MG63 (cell line): Measurements from ENCODE around the gene GRPEL2. TPM values are rescaled to one million over a fixed set of nuclear protein-coding genes. Genes with fewer than 3 reads are reported as not detected.

Experiments
- DNase-seq: peaks from one replicate; pipeline ENCODE4 v3.0.0-alpha.2; 2020
- H3K27me3 ChIP-seq: fragments of 250-450 bp; sonication (Bioruptor Pico); 2 replicates; pipeline ENCODE4 v1.5.1; 2020; ENCODE audit warnings: mild to moderate bottlenecking, moderate library complexity
- H3K36me3 ChIP-seq: fragments of 250-450 bp; sonication (Bioruptor Pico); 2 replicates; pipeline ENCODE4 v1.5.1; 2020; ENCODE audit warnings: mild to moderate bottlenecking, moderate library complexity
- H3K4me3 ChIP-seq: fragments of 250-450 bp; sonication (Bioruptor Pico); 2 replicates; pipeline ENCODE4 v1.5.1; 2020; ENCODE audit warnings: mild to moderate bottlenecking, moderate library complexity
- H3K9me3 ChIP-seq: fragments of 250-450 bp; sonication (Bioruptor Pico); 2 replicates; pipeline ENCODE4 v1.5.1; 2020; ENCODE audit warnings: mild to moderate bottlenecking, moderate library complexity
- total RNA-seq: library from RNA; depleted of rRNA; stranded (reverse); fragments of >200 nt; shearing (Covaris generic); gene quantifications from 2 replicates; pipeline ENCODE4 v1.2.3, GENCODE V29; 2014; ENCODE audit warnings: low replicate concordance

Gene GRPEL2
- total RNA-seq, 1 experiment from 2014 or later = 30.2 TPM

DNA sequence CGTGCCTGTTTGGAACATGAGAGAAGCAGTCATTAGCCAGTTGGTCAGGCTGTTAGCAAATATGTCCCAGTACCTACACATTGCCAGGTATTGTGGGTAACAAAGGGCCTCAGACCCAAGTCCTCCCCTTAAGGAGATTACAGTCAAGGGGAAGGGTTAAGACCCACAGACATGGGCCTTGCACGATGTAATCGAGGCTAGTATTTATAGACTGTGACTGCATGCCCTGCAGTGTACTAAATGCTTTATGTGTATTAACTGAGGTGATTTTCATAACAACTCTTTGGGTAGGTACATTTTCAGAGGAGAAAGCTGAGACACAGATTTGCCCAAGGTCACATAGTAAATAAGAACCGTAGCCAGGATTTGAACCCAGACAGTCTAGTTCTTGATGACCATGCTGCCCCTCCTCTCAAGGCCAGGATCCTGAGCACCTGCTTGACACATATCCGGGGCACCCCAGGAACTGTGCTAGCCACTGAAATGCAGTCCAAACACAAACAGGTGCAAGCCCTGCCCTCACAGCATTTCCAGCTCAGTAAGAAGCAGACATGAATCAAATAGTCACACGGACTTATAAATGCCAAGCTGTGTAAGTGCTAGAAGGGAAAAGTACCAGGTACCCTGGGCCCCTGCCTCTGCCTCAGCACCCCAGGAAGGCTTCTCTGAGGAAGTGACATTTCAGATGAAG, 32.0 kb upstream of the GRPEL2 start:
- H3K4me3 ChIP-seq = no peak overlapping the region
- H3K9me3 ChIP-seq = no peaks in the 10 kb centered on the region
- H3K27me3 ChIP-seq = no peaks in the 10 kb centered on the region
- DNase-seq = no peak
- peaks cover 3% of the 10 kb centered on the region for H3K36me3 ChIP-seq

DNA sequence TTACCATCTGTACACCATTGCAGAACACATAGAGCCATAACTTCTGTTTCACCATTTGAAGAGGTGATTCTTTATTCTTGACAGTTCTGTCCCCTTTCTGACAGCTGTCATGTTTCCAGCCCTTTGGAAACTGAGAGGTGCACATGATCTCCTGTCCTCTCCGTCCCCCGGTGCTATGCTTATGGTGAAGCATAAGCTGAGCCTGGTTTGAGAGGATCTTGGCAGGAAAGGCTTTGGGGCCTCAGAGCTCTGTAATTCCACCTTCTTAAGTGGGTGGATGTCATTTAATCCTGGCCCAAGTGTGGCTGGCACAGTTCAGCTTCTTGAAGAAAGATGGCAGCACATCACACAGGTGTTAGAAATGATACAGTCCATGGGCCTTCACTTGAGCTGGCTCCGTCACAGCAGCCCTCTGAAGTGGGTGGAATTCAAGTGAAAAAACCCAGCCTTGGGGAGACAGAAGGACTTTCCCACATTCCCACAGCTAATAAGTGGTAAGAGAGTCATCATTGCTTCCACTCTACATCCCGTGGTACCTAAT, 30.7 kb upstream of the GRPEL2 start:
- Histone ChIP-seq H3K36me3 (peaks cover 3% of the 10 kb centered on the region), H3K27me3 (no peaks in the 10 kb centered on the region), H3K9me3 (no peaks in the 10 kb centered on the region), H3K4me3 (no peak overlapping the region)
- no peak for DNase-seq

DNA sequence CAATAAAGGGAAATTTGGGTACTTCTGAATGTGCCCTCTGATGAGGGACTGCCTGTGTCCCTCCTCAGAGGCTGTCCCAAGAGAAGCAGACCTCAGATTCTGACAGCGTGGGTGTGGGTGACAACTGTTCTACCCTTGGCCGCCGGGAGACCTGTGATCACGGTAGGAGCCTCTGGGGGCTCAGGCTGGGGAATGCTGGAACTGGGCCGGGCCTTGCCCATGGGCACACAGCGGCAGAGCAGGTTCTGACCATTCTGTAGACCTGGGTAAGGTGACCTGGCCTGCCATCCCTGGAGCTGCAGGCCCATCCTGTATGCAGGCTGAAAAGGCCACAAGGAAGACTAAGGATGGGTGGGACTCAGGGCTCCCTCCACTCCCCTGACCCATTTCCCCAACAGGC, 29.5 kb upstream of the GRPEL2 start:
- Histone ChIP-seq H3K4me3 (no peak overlapping the region), H3K9me3 (no peaks in the 10 kb centered on the region), H3K36me3 (peaks cover 3% of the 10 kb centered on the region), H3K27me3 (no peaks in the 10 kb centered on the region)
- DNase-seq = no peak

DNA sequence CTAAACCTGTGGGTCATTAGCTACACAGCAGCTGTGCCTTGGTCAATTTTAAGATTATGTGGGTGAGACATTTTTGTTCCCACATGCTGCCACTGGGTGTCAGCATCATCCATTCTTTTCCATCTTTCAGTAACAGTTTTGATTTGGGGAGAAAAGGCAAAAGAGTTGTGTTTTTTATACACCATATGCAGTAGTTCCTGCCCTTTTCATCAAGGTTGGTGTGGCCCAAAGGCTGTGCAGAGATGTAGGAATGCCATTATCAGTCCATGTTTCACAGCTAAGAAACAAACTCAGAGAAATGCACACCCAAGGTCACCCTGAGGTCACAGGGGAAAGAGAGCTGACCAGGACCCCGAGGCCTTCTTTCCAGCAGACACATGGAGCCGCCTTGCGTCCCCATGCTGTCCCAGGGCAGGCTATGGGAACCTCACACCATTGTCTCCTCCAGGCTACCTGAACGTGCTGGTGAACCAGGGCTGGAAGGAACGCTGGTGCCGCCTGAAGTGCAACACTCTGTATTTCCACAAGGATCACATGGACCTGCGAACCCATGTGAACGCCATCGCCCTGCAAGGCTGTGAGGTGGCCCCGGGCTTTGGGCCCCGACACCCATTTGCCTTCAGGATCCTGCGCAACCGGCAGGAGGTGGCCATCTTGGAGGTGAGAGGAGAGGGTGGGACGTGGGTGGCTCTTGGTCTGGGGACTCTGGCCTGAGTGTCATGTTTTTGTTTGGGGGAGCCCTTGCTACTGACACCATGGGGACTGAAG, 27.8 kb upstream of the GRPEL2 start:
- no peak overlapping the region for H3K4me3 ChIP-seq
- H3K27me3 ChIP-seq = no peaks in the 10 kb centered on the region
- no peaks in the 10 kb centered on the region; the same call in 1 of the 2 replicates for H3K36me3 ChIP-seq
- no peaks in the 10 kb centered on the region for H3K9me3 ChIP-seq
- no peak for DNase-seq

DNA sequence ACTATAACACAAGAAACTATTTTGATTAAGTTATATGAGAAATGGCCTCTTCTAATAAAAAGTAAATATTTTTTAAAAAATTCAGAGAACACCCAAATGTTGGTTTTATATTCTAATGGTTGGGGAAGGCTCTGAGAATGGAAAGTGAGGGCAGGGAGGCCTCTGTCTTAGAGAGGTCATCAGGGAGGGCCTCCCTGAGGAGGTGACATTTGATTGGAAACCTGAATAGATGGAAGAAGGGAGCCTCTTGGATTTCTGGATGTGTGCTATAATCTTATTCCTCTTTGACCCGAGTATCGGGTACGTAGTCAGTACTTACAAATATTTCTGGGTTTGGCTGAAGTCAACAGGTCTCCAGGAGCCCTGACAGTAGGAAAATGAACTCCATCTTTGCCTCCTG, 26.1 kb upstream of the GRPEL2 start:
- no peaks in the 10 kb centered on the region for H3K27me3 ChIP-seq

DNA sequence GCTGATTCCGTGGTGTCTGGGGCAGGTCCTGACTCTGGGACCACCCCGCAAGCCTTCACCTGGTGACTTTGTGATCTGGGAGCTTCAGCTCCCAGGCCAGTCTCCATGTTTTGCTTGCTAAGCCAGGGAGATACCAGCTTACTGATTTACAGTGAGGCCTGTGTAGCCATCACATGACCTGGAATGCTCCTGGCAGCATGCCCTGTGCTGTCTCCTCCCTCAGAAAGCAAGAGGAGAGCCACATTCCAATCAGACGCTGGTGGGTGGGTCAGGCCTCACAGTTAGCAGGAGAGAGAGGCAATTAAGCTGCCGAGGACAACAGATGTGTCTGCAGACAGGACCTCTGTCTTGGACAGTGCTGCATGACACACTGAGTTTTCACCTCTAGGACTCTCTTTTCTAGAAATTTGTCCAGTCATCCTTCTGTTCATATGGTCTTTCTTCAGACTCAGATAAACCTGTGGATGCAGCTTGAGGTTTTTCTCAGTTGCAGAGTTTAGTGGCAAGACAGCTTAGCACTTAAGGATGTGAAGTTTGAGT, 24.4 kb upstream of the GRPEL2 start:
- H3K9me3 ChIP-seq = no peaks in the 10 kb centered on the region
- DNase-seq = peak; percentile 63
- H3K4me3 ChIP-seq = no peak overlapping the region
- H3K36me3 ChIP-seq = no peaks in the 10 kb centered on the region; the same call in 1 of the 2 replicates
- H3K27me3 ChIP-seq = no peaks in the 10 kb centered on the region

More for the DNA sequence above, 26.1 kb upstream of the GRPEL2 start:
- no peaks in the 10 kb centered on the region for H3K9me3 ChIP-seq
- no peak for DNase-seq
- H3K36me3 ChIP-seq = no peaks in the 10 kb centered on the region; the same call in 1 of the 2 replicates
- no peak overlapping the region for H3K4me3 ChIP-seq

DNA sequence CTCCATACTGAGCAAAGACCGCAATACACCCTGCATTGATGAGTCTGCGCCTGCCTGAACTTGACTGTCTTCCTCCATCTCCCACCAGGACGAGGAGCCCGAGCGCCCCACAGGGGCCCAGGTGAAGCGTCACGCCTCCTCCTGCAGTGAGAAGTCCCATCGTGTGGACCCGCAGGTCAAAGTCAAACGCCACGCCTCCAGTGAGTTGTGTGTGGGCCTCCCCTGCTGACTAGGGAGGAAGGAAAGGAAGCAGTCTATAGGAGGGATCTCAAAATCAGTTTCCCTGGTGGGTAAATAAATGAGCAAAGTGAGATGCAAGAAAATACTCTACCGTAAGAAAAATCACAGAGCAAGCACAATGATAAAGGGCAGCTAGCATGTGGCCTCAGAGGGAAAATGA, 22.8 kb upstream of the GRPEL2 start:
- H3K4me3 ChIP-seq = no peak overlapping the region
- no peaks in the 10 kb centered on the region for H3K9me3 ChIP-seq
- DNase-seq = no peak
- no peaks in the 10 kb centered on the region for H3K27me3 ChIP-seq
- H3K36me3 ChIP-seq = no peaks in the 10 kb centered on the region; the same call in 1 of the 2 replicates

DNA sequence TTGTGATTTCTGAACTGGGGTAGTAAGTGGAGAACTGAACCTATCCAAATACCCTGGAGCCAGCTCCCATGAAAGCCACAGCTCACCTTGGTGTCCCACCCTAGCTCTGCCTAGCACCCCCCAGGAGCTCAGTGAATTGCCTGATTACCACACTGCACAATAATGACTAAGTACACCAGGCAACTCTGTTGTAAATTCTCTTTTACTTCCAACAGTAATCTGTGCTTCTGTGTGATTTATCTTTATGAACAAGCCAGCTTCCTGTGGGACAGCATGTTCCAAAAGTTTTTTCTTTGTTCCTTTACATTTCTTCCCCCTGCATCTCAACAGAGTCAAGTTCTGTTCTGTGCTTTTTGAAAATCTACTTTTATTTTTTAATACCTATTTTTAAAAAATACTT, 22.1 kb upstream of the GRPEL2 start:
- DNase-seq = no peak
- Histone ChIP-seq H3K4me3 (no peak overlapping the region), H3K9me3 (no peaks in the 10 kb centered on the region), H3K36me3 (no peaks in the 10 kb centered on the region; the same call in 1 of the 2 replicates), H3K27me3 (no peaks in the 10 kb centered on the region)

DNA sequence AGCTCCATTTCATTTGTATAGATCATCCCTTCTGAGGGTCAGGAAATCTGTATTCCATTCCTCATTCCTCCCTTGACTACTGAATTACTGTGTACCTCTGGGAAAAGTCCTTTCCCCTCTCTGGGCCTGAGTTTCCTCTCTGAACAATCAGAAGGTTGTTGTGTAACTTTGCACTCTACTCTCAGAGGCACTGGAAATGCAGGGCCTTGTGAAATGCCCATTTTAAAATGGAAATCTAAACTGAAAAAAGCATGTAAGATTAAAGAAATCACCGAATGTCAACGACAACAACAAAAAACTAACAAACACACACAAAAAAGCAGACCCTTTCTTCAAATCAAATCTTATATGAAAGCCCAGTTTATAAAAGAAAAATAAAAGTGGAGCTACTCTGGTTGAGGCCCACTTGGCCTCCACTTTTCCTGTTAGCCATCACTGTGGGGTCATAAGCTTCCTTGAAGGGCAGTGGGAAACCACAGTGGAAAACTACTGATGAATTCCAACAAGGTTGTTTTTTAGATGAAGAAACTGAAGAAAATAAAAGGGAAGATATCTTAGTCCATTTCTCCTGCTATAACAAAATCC, 21.6 kb upstream of the GRPEL2 start:
- H3K9me3 ChIP-seq = no peaks in the 10 kb centered on the region
- H3K27me3 ChIP-seq = no peaks in the 10 kb centered on the region
- no peaks in the 10 kb centered on the region; the same call in 1 of the 2 replicates for H3K36me3 ChIP-seq
- no peak overlapping the region for H3K4me3 ChIP-seq
- DNase-seq = no peak

DNA sequence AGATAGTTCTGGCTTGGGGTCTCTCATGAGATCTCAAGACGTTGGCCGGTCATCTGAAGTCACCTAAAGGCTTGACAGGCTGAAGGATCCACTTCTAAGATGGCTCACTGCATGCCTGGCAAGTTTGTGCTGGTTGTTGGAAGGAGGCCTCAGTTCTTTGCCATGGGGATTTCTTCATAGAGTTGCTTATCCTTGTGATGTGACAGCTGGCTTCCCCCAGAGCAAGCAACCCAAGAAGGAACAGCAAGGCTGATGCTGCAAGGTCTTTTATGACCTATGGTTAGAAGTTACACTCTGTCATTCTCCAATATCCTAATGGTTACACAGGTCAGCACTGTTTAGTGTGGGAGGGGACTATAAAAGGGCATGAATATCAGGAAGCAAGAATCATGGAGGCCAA, 20.7 kb upstream of the GRPEL2 start:
- Histone ChIP-seq H3K36me3 (no peaks in the 10 kb centered on the region; the same call in 1 of the 2 replicates), H3K4me3 (no peak overlapping the region), H3K27me3 (no peaks in the 10 kb centered on the region), H3K9me3 (no peaks in the 10 kb centered on the region)
- DNase-seq = no peak

DNA sequence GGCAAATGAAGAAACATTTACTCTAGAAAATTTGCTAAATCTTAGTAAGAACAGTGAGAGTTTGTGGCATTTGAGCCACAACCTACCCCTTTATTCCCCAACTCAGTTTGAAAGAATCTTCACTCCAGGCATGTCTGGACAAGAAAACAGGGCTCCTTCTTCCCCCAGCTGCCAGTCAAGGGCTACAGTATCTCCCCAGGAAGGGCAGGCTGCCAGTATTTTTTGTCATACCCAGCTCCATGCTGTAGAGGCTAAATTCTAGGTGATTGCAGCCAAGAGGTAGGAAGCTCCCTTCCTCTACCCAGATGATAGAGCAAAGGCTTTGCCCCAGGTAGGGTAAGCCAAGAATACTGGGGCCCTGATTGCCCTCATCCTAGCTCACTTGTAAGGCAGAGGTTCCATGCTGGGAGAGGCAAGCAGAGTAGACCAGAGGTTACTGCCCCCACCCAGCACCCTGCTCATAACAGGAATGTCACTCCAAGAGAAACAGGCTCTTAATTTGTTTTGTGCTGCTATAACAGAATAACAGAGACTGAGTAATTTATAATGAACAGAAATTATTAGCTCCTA, 20.0 kb upstream of the GRPEL2 start:
- peak; percentile 45 for DNase-seq
- H3K4me3 ChIP-seq = no peak overlapping the region

DNA sequence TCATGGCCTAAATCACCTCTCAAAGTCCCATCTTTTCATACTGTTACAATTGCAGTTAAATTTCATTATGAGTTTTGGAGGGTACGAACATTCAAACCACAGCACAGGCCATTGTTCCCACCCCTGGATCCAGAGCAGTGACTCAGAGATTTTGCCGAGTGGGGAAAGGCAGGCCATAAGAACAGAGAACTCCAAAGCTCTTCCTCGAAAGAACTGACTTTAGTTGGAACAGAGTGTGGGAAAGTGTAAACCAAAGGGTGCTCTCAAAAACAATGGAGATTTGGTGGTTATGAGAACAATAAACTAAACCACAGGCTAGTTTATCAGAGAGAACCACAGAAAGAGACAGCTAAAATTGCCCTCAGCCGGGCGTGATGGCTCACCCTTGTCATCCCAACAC, 19.4 kb upstream of the GRPEL2 start:
- Histone ChIP-seq H3K4me3 (no peak overlapping the region), H3K9me3 (no peaks in the 10 kb centered on the region), H3K36me3 (no peaks in the 10 kb centered on the region; the same call in 1 of the 2 replicates), H3K27me3 (no peaks in the 10 kb centered on the region)
- DNase-seq = no peak

More for the DNA sequence above, 20.0 kb upstream of the GRPEL2 start:
- H3K9me3 ChIP-seq = no peaks in the 10 kb centered on the region
- H3K27me3 ChIP-seq = no peaks in the 10 kb centered on the region
- H3K36me3 ChIP-seq = no peaks in the 10 kb centered on the region; the same call in 1 of the 2 replicates

DNA sequence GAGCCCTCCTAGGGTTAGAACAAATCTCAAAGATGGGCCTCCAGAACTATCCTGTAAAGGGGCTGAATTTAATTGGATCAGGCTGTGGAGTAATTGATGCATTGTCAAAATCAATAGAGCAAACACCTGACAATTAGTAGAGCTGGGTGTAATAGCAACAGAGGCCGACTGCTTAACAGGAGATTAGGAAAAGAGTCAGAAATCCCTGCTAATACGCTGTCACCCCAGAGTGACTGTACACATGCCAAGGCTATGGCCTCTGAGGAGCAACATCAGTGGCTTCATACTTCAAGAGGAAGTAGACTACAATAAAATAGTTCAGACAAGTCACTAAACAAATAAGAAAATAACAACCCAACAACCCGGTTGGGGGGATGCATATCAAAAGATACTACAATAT, 18.7 kb upstream of the GRPEL2 start:
- Histone ChIP-seq H3K9me3 (no peaks in the 10 kb centered on the region), H3K36me3 (no peaks in the 10 kb centered on the region; the same call in 1 of the 2 replicates), H3K27me3 (no peaks in the 10 kb centered on the region), H3K4me3 (no peak overlapping the region)
- no peak for DNase-seq

DNA sequence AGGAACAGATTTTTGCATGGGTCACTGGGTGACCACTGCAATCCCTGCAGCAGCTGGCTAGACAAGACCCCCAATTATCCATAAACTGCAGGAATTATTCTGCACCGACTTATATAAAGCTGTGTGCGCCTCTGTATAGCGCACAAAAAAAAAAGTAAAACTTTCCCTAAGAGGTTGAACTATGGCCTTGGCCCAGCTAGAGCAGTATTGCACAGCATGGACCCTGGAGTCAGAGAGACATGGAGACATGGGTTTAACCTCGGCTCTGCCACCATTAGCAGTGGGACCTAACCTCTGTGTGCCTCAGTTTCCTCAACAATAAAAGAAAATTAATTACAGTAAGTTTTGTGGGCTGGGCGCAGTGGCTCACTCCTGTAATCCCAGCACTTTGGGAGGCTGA, 17.1 kb upstream of the GRPEL2 start:
- DNase-seq = no peak
- H3K4me3 ChIP-seq = no peak overlapping the region
- H3K27me3 ChIP-seq = no peaks in the 10 kb centered on the region
- H3K36me3 ChIP-seq = no peaks in the 10 kb centered on the region
- no peaks in the 10 kb centered on the region for H3K9me3 ChIP-seq

DNA sequence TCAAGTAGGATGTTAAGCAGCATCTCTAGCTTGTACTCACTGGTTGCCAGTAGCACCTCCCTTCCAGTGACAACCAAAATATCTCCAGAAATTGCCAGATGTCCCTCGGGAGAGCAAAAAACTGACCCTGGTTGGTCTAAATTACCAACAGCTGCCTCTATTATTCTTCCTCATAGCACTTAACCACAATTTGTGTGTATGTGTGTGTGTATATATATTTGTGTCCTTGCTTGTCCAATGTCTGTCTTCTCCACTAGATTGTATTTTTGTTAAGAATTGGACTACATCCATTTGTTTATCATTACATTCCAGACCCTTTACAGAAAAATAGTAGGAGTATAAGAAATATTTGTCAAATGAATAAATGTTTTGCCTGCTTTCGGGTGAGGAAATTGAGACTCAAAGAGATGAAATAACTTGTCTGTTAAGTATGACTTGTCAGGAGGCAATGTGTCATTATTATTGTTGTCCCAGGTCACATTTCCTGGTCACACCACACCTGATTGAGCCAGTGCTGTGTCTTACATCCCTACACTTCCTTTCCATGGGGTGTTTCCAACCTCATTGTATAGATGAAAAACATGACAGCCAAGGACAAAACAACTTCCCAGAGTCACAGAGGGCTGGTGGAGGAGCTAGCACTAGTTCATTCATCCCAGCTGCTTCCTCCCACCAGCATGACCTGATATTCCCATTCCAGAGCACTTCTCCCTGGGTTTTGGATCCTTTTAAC, 11.4 kb upstream of the GRPEL2 start:
- peaks cover 4% of the 10 kb centered on the region; the same call in 1 of the 2 replicates for H3K36me3 ChIP-seq
- DNase-seq = no peak
- H3K27me3 ChIP-seq = no peaks in the 10 kb centered on the region
- H3K9me3 ChIP-seq = no peaks in the 10 kb centered on the region
- H3K4me3 ChIP-seq = no peak overlapping the region

DNA sequence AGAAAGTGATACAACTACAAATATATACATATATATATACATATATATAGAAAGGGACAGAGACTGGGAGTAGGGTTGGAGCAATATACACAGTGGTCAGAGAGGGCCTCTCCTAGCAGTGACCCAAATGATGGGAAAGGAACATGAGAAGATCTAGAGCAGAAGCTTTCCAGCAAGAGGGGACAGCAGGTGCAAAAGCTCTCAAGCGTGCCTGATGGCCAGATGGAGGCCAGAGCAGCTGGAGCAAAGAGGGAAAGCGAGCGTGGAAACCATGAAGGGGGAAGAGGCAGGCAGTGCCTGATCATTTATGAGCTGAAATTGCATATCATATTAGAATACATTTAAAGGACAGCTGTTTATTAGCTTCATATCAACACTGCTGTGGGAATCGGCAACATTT, 7.6 kb upstream of the GRPEL2 start:
- DNase-seq = no peak
- Histone ChIP-seq H3K4me3 (no peak overlapping the region), H3K27me3 (no peaks in the 10 kb centered on the region), H3K36me3 (peaks cover 9% of the 10 kb centered on the region), H3K9me3 (no peaks in the 10 kb centered on the region)
